GM06990 (cell line): ENCODE results near the gene EEIG1.
A peak's percentile ranks its signal among the peaks of the same experiment; 100 is the strongest.
"Not testable (repeated sequence)": the region's sequence is repeated elsewhere in the genome, so short reads cannot be mapped to it uniquely, and the experiment has no call there.

Experiments used
- DNase-seq: peaks from one replicate; pipeline ENCODE4 v3.0.0-alpha.2; 2011; ENCODE audit not compliant: insufficient read length; ENCODE audit errors: extremely low read depth
- H3K27me3 ChIP-seq: replicated peaks from 2 replicates; pipeline ENCODE4 v1.6.0; 2011; ENCODE audit warnings: low read length; ENCODE audit not compliant: control insufficient read depth, insufficient read depth
- H3K36me3 ChIP-seq: 2 replicates; pipeline ENCODE4 v1.5.1; 2011; ENCODE audit warnings: low read length; ENCODE audit not compliant: control insufficient read depth, insufficient read depth
- H3K4me3 ChIP-seq: replicated peaks from 2 replicates; pipeline ENCODE4 v1.5.1; 2011; ENCODE audit warnings: low read depth, mild to moderate bottlenecking, control low read depth, low read length
- TF ChIP-seq, protein P1 (sequence below): IDR thresholded peaks from 2 replicates; pipeline ENCODE4 v1.5.1; 2011; ENCODE audit warnings: low read length, control low read depth, mild to moderate bottlenecking, inconsistent platforms; ENCODE audit not compliant: insufficient read depth, poor library complexity, severe bottlenecking

Gene EEIG1

DNA sequence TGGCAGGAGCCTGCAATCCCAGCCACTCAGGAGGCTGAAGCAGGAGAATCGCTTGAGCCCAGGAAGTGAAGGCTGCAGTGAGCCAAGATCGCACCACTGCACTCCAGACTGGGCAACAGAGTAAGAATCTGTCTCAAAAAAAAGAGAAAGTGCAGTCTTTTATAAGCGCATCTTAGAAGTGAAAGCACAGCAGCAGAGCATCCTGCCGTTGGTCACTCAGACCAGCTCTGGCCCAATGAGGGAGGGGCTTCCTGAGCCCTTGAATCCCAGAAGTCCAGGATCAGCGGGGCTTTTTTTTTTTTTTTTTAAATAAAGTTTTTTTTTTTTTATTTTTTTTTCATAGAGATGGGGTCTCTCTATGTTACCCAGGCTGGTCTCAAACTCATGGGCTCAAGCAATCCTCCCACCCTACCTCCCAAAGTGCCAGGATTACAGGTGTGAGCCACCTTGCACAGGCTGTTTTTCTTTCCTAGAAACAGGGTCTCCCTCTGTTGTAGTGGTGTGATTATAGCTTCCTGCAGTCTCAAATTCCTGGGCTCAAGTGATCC lies 44.0 kb upstream of the EEIG1 start:
- DNase-seq, result no peak
- TF ChIP-seq, protein P1, sequence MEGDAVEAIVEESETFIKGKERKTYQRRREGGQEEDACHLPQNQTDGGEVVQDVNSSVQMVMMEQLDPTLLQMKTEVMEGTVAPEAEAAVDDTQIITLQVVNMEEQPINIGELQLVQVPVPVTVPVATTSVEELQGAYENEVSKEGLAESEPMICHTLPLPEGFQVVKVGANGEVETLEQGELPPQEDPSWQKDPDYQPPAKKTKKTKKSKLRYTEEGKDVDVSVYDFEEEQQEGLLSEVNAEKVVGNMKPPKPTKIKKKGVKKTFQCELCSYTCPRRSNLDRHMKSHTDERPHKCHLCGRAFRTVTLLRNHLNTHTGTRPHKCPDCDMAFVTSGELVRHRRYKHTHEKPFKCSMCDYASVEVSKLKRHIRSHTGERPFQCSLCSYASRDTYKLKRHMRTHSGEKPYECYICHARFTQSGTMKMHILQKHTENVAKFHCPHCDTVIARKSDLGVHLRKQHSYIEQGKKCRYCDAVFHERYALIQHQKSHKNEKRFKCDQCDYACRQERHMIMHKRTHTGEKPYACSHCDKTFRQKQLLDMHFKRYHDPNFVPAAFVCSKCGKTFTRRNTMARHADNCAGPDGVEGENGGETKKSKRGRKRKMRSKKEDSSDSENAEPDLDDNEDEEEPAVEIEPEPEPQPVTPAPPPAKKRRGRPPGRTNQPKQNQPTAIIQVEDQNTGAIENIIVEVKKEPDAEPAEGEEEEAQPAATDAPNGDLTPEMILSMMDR, result no peak
- no peaks in the 10 kb centered on the region for H3K36me3 ChIP-seq

DNA sequence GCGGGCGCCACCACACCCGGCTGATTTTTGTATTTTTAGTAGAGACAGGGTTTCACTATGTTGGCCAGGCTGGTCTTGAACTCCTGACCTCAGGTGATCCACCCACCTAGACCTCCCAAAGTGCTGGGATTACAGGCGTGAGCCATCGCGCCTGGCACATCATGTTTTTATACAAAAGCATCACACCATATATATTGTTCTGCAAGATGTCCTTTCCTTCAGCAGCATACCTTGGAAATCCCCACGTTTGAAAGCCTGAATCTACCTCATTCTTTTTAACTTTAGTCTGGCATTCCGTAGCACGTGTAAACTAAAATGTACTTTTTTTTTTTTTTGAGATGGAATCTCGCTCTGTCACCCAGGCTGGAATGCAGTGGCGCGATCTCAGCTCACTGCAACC lies 42.9 kb upstream of the EEIG1 start:
- H3K27me3 ChIP-seq, H3K36me3 ChIP-seq, H3K4me3 ChIP-seq, DNase-seq: not testable (repeated sequence)

More for the DNA sequence above, 44.0 kb upstream of the EEIG1 start:
- no peaks in the 10 kb centered on the region for H3K27me3 ChIP-seq
- no peak overlapping the region for H3K4me3 ChIP-seq

DNA sequence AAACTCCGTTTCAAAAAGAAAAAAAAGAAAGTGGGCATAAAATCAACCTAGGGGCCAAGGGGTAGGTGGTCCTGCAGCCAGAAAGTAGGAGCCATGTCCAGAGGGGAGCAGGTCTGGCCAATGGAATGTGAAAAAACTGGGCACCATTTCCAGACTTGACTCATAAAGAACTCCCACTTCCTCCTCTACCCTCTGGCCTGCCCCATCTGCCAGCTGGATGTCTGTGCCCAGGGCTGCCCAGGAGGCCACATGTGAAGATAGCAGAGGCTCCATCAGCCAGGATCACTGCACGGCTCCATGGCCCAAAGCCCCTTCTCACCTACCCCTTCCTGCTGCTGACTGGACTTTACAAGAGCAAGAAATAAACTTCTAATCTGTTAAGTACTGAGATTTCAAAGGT lies 42.1 kb upstream of the EEIG1 start:
- TF ChIP-seq, protein P1, result no peak
- no peaks in the 10 kb centered on the region for H3K27me3 ChIP-seq
- no peak for DNase-seq
- no peak overlapping the region for H3K4me3 ChIP-seq
- H3K36me3 ChIP-seq, result no peaks in the 10 kb centered on the region

DNA sequence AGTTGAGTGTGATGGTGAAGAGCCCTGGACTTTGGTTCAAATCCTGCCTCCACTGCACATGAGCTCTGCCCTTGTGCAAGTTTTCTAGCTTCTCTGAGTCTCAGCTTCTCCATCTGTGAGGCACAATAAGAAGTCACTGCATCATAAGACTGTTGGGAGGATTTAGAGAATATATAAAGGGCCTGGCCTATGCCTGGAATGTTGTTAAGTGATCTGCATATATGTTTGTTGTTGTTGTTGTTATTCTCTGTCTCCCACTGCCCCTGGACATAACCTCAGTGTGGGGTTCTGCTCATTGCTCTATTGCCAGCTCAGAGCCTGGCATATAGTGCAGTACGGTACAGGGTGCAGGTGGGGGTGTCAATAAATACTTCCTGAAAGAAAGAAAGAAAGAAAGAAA lies 40.3 kb upstream of the EEIG1 start:
- TF ChIP-seq, protein P1, result no peak
- Histone ChIP-seq H3K4me3 (no peak overlapping the region), H3K27me3 (no peaks in the 10 kb centered on the region), H3K36me3 (no peaks in the 10 kb centered on the region)
- DNase-seq, result no peak

DNA sequence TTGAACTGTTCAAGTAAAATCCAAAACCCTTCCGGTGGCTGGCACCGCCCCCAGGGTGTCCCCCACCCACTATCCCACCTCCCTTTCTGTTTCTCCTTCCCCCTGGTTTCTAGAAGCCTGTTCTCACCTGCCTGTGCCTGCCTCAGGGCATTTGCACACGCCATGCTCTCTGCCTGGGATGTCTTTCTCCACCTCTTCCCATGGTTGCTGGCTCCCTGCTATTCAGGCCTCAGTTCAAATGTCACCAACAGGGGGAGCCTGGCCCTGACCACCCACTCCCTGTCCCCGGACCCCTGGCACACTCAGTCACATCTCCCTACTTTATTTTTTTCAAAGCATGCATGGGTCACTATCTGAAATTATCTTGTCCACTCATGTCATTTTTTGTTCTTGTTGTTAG lies 39.9 kb upstream of the EEIG1 start:
- H3K4me3 ChIP-seq, result no peak overlapping the region

DNA sequence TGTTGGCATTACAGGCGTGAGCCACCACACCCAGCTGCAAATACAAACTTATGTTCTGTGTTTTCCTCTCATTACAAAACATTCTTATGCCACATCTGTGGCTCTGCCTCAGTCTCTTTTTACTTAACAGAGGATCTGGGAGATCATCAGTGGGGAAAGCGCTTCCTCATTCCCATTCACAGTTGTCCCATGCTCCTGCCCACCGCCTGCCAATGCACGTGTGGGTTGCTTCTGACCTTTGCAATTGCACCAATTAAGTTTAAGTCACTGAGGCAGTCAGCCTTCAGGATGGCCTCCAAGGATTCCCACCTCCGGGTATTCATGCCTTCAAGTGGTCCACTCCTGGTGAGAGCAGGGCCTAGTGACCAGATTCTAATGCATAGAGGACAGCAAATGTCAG lies 34.9 kb upstream of the EEIG1 start:
- H3K4me3 ChIP-seq, result no peak overlapping the region
- H3K36me3 ChIP-seq, result no peaks in the 10 kb centered on the region
- no peak for DNase-seq
- TF ChIP-seq, protein P1, result no peak
- H3K27me3 ChIP-seq, result no peaks in the 10 kb centered on the region

More for the DNA sequence above, 39.9 kb upstream of the EEIG1 start:
- no peaks in the 10 kb centered on the region for H3K36me3 ChIP-seq
- DNase-seq, result no peak
- H3K27me3 ChIP-seq, result no peaks in the 10 kb centered on the region
- TF ChIP-seq, protein P1, result peak; percentile 44
